GM12874 (cell line): Measurements from ENCODE around the gene AADAC.

ENCODE experiments used
- CTCF ChIP-seq: IDR thresholded peaks from 2 replicates; pipeline ENCODE4 v1.5.1; 2011; ENCODE audit warnings: low read depth, mild to moderate bottlenecking, control low read depth, low read length, moderate library complexity; ENCODE audit not compliant: insufficient read depth

Gene AADAC

DNA sequence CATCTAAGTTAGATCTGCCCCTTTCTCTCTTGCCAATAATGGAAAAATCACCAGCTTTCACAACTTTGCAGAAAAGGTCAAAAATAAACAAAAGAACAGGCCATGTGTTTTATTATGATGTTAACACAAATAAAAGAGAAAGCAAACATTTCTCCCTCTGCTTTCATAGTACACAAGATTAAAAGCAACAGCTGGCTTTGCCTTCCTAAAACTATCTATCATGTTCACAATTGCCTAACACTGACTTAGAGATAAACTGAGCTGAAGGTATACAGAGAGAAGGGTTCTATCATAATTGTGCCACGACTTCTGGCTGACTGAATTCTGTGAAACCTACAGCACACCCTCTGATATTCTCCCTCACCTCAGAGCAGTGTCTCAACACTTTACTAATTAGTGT, 29.4 kb downstream of the AADAC start:
- no peak for TF ChIP-seq CTCF

GRCh38 chr3:151845306-151845905, 31.5 kb downstream of the AADAC start:
- no peak for TF ChIP-seq CTCF

GRCh38 chr3:151852074-151852811, 38.3 kb downstream of the AADAC start:
- TF ChIP-seq CTCF: no peak

DNA sequence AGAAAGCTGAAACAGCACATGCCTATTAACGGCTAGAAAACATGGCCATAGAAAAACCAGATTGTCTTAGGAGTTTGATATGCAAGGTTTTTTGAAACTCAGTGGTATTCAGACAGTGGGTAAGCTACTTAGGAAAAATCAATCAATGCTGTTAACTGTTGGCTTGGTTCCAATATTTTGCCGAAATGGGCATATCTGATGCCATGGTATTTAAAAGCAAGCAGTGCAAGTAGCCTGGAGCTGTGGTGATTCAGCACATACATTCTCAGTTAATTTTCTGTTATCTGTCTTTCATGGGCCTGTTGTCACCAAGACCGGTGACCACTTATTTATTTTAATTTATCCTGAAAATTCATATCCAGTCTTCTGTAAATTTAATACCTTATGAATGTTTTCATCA, 42.2 kb downstream of the AADAC start:
- TF ChIP-seq CTCF: no peak

GRCh38 chr3:151856641-151857040, 42.7 kb downstream of the AADAC start:
- no peak for TF ChIP-seq CTCF

DNA sequence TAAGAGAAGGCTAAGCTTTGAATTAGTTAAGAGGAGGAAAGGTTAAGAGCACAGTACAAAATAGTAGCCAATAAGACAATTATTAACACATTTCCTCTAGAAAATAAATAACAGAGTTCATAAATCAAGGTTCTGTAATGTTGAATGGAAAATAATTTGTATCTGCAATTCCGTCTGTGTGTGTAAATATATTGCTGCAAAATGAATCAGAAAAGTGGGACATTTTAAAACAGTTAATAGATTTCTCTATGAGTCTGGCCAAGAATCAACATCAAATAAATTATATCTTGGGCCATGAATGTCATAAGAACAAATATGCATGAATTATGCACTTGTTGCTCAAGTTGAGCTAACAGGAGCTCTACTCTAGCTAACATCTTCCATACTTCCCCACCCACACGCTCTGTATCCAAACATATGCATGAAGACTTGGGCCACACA, 45.3 kb downstream of the AADAC start:
- TF ChIP-seq CTCF: no peak

DNA sequence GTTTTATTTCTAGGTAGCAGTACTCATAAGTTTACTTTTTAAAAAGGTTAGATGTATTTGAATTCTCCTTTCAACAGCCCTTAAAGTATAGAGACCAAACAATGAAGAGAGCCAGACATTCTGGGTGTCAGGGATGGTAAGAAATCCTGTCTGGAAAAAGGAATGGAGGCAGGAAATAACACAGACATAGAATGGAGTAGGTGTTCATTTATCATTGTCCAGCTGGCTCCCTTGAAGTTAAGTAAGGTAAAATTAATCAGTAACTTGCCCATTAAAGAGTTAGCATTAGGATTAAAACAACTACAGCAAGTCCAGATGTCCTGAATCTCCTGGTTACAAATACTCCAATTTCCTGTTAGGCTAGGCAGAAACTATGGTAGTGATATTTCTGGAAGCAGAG, 46.0 kb downstream of the AADAC start:
- TF ChIP-seq CTCF: no peak
